ENCODE data around the gene MARCHF7. TPM values are rescaled to one million over a fixed set of nuclear protein-coding genes. Genes with fewer than 3 reads are reported as not detected.
"Not testable (repeated sequence)": the region's sequence is repeated elsewhere in the genome, so short reads cannot be mapped to it uniquely, and the experiment has no call there.

MARCHF7 gene, protein sequence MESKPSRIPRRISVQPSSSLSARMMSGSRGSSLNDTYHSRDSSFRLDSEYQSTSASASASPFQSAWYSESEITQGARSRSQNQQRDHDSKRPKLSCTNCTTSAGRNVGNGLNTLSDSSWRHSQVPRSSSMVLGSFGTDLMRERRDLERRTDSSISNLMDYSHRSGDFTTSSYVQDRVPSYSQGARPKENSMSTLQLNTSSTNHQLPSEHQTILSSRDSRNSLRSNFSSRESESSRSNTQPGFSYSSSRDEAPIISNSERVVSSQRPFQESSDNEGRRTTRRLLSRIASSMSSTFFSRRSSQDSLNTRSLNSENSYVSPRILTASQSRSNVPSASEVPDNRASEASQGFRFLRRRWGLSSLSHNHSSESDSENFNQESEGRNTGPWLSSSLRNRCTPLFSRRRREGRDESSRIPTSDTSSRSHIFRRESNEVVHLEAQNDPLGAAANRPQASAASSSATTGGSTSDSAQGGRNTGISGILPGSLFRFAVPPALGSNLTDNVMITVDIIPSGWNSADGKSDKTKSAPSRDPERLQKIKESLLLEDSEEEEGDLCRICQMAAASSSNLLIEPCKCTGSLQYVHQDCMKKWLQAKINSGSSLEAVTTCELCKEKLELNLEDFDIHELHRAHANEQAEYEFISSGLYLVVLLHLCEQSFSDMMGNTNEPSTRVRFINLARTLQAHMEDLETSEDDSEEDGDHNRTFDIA
- total RNA-seq = 10 to 100 TPM; 72.6 to 74.3 TPM

DNA sequence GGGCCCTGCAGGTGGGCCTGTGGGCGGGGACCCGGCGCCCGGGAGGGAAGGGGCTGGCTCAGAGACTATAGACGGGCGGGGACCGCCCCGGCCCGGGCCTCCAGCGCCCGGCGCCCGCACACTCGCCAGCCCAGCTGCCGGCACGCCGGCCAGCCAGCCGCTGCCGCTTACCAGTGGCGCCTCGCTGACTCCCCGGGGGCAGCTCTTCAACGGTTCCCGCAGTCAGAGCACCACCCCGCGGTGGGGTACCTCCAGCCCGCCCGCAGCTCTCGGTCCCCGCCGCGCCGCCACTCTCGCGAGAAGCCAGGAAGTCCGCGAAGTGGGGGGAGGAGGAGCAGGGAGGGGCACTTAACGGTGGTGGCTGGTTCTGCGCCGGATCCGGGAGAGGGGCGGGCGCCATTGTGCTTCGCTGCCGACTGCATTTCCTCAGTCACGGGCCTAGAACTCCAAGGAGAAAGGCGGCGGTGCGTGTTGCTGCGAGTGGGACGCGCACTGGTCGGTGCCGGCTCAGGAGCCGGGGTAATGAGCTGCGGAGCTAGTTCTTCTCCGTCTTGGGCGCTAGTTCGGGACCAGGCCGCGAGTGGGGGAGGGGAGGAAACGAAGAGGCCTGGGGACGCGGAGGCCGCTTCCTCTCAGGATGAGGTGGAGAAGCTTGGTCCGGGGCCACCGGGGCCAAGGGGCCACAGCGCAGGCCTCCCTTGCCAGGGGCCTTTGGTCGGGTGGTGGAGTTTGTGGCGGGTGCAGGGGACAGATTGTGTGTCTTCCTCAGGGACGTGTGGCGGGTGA, at the start of gene MARCHF7:
Gene MARCHF7 (plus strand): TSS at position 364 of the 786 bp plus-strand sequence. CDS start 16,517 bp downstream, outside the sequence.
- peak within 1 kb of the TSS; percentile 100 for H3K4me3 Mint-ChIP-seq
- H3K9me3 Mint-ChIP-seq = no peaks in the 10 kb centered on the region
- peak within 1 kb of the TSS; percentile 99 to 100 for H3K27ac Mint-ChIP-seq
- no peaks in the 10 kb centered on the region for H3K27me3 Mint-ChIP-seq
- ATAC-seq (peak; percentile 98 to 99), DNase-seq (ENCODE audit: low spot score) (peak; percentile 97)
- H3K36me3 Mint-ChIP-seq = peaks cover 14% of the 10 kb centered on the region
- peaks cover 25 to 56% of the 10 kb centered on the region in 2 donors for H3K4me1 Mint-ChIP-seq (ENCODE audit: low read depth in 2 of 2)

DNA sequence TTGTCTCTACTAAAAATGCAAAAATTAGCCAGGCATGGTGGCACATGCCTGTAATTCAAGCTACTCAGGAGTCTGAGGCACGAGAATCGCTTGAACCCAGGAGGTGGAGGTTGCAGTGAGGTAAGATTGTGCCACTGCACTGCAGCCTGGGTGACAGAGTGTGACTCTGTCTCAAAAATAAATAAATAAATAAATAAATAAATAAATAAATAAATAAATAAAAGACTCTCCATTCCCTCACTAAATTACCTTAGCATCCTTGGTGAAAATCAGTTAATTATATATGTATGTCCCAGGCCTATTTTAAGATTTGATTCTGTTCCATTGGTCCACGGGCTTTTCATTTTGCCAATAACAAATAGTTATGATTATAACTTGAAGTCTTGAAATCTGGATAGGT, 44.9 kb upstream of the MARCHF7 start:
- not testable (repeated sequence) for H3K4me1 Mint-ChIP-seq (ENCODE audit: low read depth in 2 of 2); ATAC-seq; H3K9me3 Mint-ChIP-seq; H3K4me3 Mint-ChIP-seq; H3K27ac Mint-ChIP-seq; H3K27me3 Mint-ChIP-seq; H3K36me3 Mint-ChIP-seq; DNase-seq (ENCODE audit: low spot score)

- Mint-ChIP-seq H3K27me3 (no peaks in the 10 kb centered on the region), H3K36me3 (no peaks in the 10 kb centered on the region), H3K4me3 (no peak overlapping the region), H3K9me3 (no peaks in the 10 kb centered on the region), H3K4me1 (ENCODE audit: low read depth in 2 of 2) (no peaks in the 10 kb centered on the region), H3K27ac (no peak overlapping the region)
- DNase-seq (ENCODE audit: low spot score) (no peak), ATAC-seq (no peak)
These were observed 41.3 kb upstream of the MARCHF7 start for GRCh38 chr2:159671047-159671446.

GRCh38 chr2:159677654-159678053, 34.7 kb upstream of the MARCHF7 start:
- no peak overlapping the region for H3K4me3 Mint-ChIP-seq
- H3K27me3 Mint-ChIP-seq = no peaks in the 10 kb centered on the region
- DNase-seq (ENCODE audit: low spot score) (no peak), ATAC-seq (no peak)
- no peaks in the 10 kb centered on the region for H3K9me3 Mint-ChIP-seq
- no peaks in the 10 kb centered on the region for H3K4me1 Mint-ChIP-seq (ENCODE audit: low read depth in 2 of 2)
- no peaks in the 10 kb centered on the region for H3K36me3 Mint-ChIP-seq
- no peak overlapping the region for H3K27ac Mint-ChIP-seq

GRCh38 chr2:159680692-159681091, 31.6 kb upstream of the MARCHF7 start:
- H3K27me3 Mint-ChIP-seq = no peaks in the 10 kb centered on the region
- no peaks in the 10 kb centered on the region for H3K4me1 Mint-ChIP-seq (ENCODE audit: low read depth in 2 of 2)
- ATAC-seq (no peak), DNase-seq (ENCODE audit: low spot score) (no peak)
- H3K36me3 Mint-ChIP-seq = no peaks in the 10 kb centered on the region
- H3K4me3 Mint-ChIP-seq = no peak overlapping the region
- no peak overlapping the region for H3K27ac Mint-ChIP-seq
- no peaks in the 10 kb centered on the region for H3K9me3 Mint-ChIP-seq

- DNase-seq (ENCODE audit: low spot score) = no peak
- Mint-ChIP-seq H3K4me3 (no peak overlapping the region), H3K9me3 (no peaks in the 10 kb centered on the region), H3K27ac (no peak overlapping the region), H3K36me3 (no peaks in the 10 kb centered on the region), H3K4me1 (ENCODE audit: low read depth in 2 of 2) (no peaks in the 10 kb centered on the region), H3K27me3 (no peaks in the 10 kb centered on the region)
- no peak for ATAC-seq
These were observed 28.5 kb upstream of the MARCHF7 start for GRCh38 chr2:159683817-159684216.

DNA sequence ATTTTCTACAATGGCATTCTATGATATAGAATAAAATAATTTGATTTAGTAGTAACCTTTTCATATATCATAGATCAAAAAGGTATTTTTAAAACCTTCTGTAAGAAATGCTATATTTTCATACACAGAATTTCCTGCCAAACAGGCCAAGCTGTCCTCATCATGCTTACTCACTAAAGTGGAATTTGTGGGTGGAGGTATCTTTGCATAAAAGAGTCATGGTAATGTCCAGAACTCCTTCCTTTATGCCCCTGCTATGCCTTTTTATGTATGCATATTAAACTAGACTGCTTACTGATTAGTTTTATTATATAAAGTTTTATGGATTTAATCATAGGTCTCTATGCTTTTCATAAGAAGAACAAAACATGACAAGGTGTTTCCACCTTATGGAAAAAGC, 27.5 kb upstream of the MARCHF7 start:
- Mint-ChIP-seq H3K4me3 (no peak overlapping the region), H3K27me3 (no peaks in the 10 kb centered on the region)

DNA sequence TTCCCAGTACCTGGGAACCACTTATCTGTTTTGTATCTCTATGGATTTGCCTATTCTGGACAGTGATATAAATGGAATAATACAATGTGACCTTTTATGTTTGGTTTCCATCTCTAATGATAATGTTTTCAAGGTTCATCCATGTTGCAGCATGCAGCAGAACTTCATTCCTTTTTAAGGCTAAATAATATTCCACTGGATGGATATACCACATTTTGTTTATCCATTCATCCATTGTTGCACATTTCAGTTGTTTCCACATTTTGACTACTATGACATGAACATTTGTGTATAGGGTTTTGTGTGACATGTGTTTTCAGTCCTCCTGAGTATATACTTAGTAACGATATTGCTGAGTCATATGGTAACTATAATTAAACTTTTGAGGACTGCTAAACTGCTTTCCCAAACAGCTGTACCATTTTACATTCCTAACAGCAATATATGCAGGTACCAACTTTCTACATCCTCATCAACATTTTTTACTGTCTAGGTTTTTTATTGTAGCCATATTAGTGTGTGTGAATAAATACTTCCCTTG, 17.7 kb upstream of the MARCHF7 start:
- peaks cover 4% of the 10 kb centered on the region for H3K36me3 Mint-ChIP-seq
- H3K4me1 Mint-ChIP-seq (ENCODE audit: low read depth in 2 of 2) = no peaks in the 10 kb centered on the region
- H3K27ac Mint-ChIP-seq = no peak overlapping the region
- ATAC-seq (no peak), DNase-seq (ENCODE audit: low spot score) (no peak)
- H3K27me3 Mint-ChIP-seq = no peaks in the 10 kb centered on the region
- no peak overlapping the region for H3K4me3 Mint-ChIP-seq
- no peaks in the 10 kb centered on the region for H3K9me3 Mint-ChIP-seq

More for the DNA sequence above, 27.5 kb upstream of the MARCHF7 start:
- H3K27ac Mint-ChIP-seq = no peak overlapping the region
- H3K4me1 Mint-ChIP-seq (ENCODE audit: low read depth in 2 of 2) = no peaks in the 10 kb centered on the region
- ATAC-seq (no peak), DNase-seq (ENCODE audit: low spot score) (no peak)
- H3K36me3 Mint-ChIP-seq = no peaks in the 10 kb centered on the region
- H3K9me3 Mint-ChIP-seq = no peaks in the 10 kb centered on the region

GRCh38 chr2:159695795-159696448, 16.4 kb upstream of the MARCHF7 start:
- no peak for ATAC-seq
- H3K27me3 Mint-ChIP-seq = no peaks in the 10 kb centered on the region
- H3K27ac Mint-ChIP-seq = no peak overlapping the region
- no peak overlapping the region for H3K4me3 Mint-ChIP-seq
- H3K4me1 Mint-ChIP-seq (ENCODE audit: low read depth in 2 of 2) = no peaks in the 10 kb centered on the region
- no peaks in the 10 kb centered on the region for H3K9me3 Mint-ChIP-seq
- DNase-seq (ENCODE audit: low spot score) = no peak
- peaks cover 4% of the 10 kb centered on the region for H3K36me3 Mint-ChIP-seq

GRCh38 chr2:159703491-159703890, 8.8 kb upstream of the MARCHF7 start:
- H3K4me1 Mint-ChIP-seq (ENCODE audit: low read depth in 2 of 2) = no peaks in the 10 kb centered on the region
- no peak for ATAC-seq
- DNase-seq (ENCODE audit: low spot score) = no peak
- H3K36me3 Mint-ChIP-seq = no peaks in the 10 kb centered on the region
- H3K27me3 Mint-ChIP-seq = no peaks in the 10 kb centered on the region
- no peak overlapping the region for H3K4me3 Mint-ChIP-seq
- no peak overlapping the region for H3K27ac Mint-ChIP-seq
- H3K9me3 Mint-ChIP-seq = no peaks in the 10 kb centered on the region

GRCh38 chr2:159706385-159706980, 5.8 kb upstream of the MARCHF7 start:
- no peaks in the 10 kb centered on the region for H3K36me3 Mint-ChIP-seq
- peaks cover under 1 to 2% of the 10 kb centered on the region in 2 donors for H3K4me1 Mint-ChIP-seq (ENCODE audit: low read depth in 2 of 2)
- ATAC-seq (no peak), DNase-seq (ENCODE audit: low spot score) (no peak)
- H3K4me3 Mint-ChIP-seq = no peak overlapping the region
- no peak overlapping the region for H3K27ac Mint-ChIP-seq
- H3K9me3 Mint-ChIP-seq = no peaks in the 10 kb centered on the region
- no peaks in the 10 kb centered on the region for H3K27me3 Mint-ChIP-seq

DNA sequence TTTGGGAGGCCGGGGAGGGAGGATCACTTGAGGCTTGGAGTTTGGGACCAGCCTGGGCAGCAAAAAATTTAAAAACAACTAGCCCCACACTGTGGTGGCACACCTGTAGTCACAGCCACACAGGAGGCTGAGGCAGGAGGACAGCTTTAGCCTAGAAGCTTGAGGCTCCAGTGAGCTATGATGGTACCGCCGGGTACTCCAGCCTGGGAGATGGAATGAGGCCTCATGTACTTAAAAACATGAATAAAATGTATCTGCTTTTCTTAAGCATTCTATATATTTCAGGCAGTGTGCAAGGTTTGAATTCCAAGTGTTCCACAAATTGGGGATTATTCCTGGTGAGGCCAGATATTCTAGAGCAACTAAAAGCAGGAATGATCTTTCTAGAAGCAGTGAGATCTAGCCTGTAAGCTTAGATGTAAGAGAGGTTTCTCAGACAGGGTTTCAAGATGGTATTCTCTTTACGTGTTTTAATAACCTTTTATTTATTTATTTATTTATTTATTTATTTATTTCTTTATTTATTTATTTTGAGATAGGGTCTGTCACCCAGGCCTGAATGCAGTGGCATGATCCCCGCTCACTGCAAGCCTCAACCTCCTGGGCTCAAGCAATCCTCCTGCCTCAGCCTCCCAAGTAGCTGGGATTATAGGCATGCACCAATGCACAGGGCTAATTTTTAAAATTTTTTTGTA, 4.1 kb upstream of the MARCHF7 start:
- Mint-ChIP-seq H3K27ac (no peak overlapping the region), H3K4me3 (no peak overlapping the region), H3K27me3 (no peaks in the 10 kb centered on the region), H3K4me1 (ENCODE audit: low read depth in 2 of 2) (peaks cover 4 to 16% of the 10 kb centered on the region in 2 donors), H3K36me3 (peaks cover 4% of the 10 kb centered on the region), H3K9me3 (no peaks in the 10 kb centered on the region)
- no peak for DNase-seq (ENCODE audit: low spot score)
- ATAC-seq = no peak
